Measurements from ENCODE around the gene EXD3. TPM values are rescaled to one million over a fixed set of nuclear protein-coding genes. Genes with fewer than 3 reads are reported as not detected.

EXD3 gene
- total RNA-seq, 1 donor from 2014 or later = 11.3 TPM

DNA sequence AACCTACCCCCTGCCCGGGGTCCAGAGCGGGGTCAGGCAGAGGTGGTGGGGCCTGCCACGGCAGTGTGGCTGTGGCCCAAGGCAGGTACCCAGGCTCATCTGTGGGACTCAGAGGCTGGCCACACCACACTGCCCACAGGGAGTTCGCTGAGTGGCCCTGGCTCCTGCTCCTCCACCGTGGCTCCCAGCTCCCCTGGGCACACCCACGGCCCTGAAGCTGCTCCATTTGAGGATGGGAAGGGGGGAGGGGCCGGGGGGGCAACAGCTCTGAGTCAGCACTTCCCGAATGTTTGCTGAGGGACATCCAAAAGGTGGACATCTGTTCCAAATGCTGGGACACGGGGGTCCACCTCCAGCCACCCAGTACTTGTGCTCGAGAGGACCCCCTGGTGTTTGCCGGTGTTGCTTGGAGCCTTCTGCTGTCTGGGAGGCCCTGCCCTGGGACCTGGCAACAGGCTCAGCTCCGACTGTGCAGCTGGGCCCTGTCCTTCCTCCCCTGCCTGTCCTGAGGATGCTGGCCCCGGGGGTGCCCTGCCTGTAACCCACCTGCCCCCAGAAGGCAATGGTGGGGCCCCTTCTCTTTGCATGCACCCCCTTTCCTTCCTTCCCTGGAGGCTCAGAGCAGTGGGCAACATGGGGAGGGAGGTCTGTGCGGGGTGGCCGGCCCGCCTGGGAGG lies 118.4 kb downstream of the EXD3 start:
- DNase-seq (ENCODE audit: low spot score) = peak; percentile 62
- intact Hi-C loops (cut with DNase I) = no loop called here

DNA sequence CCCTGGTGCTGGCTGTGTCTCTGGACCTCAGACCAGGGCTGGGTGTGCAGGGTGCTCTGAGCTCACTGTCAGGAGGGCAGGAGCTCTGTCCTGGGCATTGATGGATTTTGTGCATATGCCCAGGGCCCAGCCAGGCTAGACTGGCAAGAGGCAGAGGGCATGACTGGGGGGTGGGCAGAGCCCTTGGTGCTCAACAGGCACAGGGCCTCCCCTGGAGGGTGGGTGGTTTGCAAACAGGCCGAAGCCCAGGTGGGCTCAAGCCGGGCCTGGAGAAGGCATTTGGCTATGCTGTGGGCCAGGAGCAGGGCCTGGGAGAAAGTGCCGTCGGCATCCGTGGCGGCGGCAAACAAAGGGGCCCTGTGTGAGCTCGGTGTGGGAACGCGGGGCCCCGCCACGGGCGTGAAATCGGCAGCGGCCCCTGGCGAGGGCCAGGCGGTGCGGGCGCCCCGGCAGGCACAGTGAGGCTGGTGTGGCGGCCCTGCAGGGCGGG lies 119.0 kb downstream of the EXD3 start:
- intact Hi-C loops (cut with DNase I) = no loop called here
- peak; percentile 58 for DNase-seq (ENCODE audit: low spot score)

DNA sequence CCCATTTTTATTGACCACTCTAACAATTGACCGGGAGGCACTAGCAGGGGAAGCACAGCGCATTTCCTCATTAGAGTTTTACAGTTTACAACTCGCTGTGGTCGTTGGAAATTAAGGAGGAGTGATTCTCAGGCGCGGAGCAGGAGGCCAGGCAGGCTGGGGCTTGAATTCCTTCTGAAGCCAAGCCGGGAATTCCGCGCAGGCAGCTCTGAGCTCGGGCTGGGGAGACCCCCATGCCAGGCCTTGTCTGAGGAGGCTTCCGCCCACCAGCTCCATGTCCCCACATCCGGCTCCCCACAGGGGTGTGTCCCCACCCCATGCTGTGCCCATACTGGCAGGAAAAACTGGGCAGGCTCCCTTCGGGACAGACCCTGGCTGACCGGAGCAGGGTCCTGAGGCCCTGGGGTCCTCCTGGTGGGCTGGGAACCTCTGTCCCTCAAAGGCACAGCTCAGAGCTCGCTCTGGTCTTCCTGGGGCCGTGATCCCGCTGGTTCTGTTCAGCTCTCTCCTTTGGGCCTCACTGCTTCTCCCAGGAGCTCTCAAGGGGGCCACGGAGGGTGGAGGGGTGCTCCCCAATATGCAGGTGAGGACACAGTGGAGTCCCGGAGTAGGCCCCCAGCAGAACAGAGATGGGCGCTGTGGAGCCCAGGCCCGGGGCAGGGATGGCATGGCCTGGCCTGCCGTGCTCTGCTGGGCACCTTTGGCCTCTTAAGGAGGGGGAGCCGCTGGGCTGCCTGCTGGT lies 119.6 kb downstream of the EXD3 start:
- peak; percentile 72 for DNase-seq (ENCODE audit: low spot score)
- intact Hi-C loops (cut with DNase I) = no loop called here

DNA sequence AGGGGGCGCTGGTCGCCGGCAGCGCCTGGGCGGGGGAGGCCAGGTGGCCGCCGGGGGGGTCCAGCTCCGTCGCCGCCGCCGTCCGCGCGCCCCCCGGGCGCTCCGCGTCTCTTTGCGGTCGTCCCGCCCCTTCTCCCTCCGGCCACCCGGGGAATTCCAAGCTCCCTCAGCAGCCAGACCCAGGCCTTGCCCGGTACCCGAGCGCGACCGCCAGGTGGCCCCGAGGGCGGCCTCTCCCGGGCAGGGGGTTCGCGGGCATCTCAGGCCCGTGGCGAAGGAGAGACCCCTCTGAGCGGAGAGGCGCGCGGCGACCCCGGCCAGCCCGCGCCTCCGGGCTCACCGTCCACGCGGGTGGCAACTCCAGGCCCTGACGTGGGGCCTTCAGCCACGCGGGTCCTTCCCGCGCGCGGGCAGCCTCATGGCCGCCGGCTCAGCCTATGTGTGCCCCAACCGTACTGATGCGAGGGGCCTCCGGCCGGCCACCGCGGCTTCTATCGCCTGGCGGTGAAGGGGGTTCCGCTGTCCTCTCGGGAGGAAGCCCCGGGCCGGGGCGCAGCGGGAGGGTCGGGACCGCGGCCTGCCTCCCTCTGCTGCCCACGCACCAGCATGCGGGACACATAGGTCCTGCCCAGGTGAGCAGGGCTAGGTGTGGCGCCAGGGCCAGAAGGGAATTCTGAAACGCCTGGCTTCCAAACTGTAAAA lies 120.4 kb downstream of the EXD3 start:
- no peak for DNase-seq (ENCODE audit: low spot score)
- intact Hi-C loops (cut with DNase I) = no loop called here

DNA sequence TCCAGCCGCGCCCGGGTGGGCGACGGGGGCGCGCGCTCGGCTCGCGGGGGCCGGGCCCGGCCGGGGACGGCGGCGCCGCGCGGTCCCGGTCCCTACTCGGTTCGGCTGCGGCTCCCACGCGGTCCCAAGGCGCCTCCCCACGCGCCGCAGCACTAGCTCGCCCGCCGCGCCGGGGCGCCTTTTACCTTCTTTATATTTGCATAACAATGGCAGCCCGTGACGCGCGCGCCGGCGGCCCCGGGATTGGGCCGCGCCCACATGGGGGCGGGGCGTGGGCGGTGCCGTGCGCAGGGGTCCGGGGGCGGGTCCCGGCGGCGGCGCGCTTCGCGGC lies 120.9 kb downstream of the EXD3 start, which contains the start of gene NRARP:
Gene NRARP (minus strand): TSS at position 154 of the 331 bp plus-strand sequence. CDS start 343 bp downstream, outside the sequence.
- intact Hi-C loops (cut with DNase I) = no loop called here
- DNase-seq (ENCODE audit: low spot score) = peak; percentile 93

DNA sequence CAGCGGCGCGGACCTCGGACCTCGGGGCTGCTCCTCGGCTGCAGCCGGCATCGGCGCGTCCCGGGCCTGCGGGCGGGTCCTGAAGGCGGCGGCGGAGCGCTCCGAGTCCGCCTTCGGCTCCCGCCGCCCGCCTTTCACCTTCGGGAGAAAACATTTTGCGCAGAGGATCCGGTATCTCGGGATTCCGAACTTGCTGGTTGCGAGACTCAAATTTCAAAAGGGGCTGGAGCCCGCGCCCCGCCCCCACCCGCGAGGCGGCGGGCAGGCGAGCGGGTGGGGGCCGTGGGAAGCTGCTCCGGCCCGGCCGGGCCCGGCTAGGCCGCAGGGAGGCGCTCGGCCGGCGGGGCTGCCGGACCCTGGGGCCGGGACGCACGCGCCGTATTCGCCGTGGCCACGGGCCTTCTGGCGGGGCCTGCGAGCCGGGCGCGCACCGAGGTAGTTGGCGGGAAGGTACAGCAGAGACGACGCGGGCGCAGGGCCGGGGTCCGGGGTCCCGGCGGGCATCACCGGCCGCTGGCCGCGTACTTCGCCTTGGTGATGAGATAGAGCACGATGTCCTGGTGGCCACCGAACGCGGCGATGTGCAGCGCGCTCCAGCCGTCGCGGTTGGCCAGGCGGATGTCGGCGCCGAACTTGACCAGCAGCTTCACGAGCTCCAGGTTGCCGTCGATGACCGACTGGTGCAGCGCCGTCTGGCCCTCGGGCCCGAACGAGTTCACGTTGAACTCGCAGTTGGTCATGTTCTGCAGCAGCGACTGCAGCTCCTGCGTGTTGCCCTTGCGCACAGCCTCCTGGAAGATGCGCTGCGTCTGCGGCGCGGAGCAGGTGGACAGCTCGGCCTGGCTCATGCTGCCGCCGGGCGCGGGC lies 121.6 kb downstream of the EXD3 start:
- no peak for DNase-seq (ENCODE audit: low spot score)
- intact Hi-C loops (cut with DNase I) = no loop called here

DNA sequence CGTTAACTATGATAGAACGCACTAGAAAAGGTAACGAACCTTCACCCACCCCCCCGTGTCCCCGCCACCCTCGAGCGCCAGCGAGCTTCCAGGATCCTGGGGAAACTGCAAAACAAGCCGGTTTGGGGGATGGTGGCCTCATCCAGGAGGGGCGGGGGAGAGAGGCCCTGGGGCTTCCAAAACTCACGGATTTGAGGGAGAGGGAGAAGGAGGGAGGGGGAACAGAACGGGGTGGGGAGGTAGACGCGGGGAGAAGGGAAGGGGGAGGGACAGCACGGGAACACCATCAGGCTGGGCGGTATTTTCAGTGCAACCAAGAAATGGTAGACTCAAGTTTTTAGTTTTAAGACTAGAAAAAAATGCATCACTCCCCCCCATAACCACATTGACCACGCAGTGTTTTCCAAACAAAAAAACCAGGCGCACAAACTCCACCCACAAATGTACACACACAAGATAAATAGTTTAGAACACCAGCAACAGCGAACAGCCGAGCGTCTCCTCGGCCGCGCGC lies 122.3 kb downstream of the EXD3 start:
- DNase-seq (ENCODE audit: low spot score) = no peak
- intact Hi-C loops (cut with DNase I) = no loop called here

DNA sequence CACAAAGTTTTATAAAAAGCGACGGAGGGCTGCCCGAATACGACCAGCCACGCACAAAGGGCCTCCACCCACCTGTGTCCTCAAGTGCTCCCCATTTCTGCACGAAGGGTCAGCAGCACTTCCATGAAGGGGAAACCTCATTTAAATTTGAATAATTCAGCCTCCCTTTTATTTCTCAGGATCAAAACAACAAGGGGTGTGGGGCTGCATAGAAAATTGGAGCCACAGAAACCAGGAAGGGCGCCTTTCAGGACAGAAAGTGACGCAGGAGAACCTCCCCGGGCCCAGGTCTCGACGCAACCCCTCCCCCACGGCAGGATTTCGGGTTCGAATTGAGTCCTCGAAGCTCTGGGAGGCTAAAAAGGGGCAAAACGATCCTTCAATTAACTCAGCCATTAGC lies 123.0 kb downstream of the EXD3 start:
- intact Hi-C loops (cut with DNase I) = no loop called here
- no peak for DNase-seq (ENCODE audit: low spot score)

DNA sequence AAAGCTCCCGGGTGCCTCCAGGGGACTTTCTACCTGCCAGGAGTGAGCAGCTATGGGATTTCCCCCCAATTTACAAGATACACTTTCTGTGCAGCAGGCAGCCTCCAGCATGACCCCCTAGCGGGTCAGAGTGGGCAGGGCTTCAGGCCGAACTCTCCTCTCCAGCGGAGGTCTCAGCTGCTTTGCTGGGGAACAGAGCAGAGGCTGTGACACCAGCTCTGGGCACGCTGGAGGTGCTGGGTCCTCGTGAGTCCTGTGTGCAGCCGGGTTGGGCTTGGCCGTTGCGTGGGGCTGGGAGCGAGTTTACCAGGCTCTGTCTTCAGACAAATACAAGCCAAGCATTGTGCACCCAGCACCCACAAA lies 123.8 kb downstream of the EXD3 start:
- intact Hi-C loops (cut with DNase I) = no loop called here
- no peak for DNase-seq (ENCODE audit: low spot score)

DNA sequence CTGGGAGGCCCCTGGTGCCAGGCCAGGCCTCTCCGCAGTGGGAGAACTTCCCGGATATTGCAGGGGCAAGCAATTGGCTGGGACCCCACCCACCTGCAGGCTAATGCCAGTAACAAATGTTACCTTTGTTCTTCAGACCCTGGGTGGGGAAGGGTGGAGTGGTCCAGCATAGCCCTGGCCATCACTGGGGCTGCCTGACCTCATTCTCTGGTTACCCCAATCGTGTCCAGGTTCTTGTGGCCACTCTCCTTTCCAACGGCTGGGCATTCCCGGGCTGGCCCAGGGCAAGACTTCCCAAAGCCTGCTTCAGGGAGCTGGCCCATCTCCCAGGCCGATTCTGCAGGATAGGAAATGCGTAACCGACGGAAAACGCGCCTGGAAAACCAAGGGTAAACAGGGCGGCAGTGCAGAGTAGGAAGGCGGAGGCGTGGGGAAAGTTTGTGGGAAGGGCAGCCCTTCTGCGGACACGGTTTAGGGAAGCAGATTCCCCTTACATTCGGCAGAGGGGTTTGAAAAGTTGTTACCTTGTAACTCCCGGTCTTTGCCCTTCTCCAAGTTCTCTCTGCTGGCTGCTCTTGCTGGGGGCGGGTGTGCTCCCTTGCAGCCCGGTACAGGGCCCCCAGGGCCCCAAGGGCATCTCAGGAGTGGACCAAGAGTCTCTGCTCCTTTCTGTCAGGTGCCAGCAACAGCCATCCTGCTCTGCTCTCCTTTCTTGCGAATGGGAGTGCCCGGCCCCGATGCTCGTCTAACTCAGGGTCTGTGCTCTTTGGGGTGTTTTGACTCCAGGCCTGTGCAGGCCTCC lies 124.4 kb downstream of the EXD3 start:
- no peak for DNase-seq (ENCODE audit: low spot score)
- intact Hi-C loops (cut with DNase I) = no loop called here

DNA sequence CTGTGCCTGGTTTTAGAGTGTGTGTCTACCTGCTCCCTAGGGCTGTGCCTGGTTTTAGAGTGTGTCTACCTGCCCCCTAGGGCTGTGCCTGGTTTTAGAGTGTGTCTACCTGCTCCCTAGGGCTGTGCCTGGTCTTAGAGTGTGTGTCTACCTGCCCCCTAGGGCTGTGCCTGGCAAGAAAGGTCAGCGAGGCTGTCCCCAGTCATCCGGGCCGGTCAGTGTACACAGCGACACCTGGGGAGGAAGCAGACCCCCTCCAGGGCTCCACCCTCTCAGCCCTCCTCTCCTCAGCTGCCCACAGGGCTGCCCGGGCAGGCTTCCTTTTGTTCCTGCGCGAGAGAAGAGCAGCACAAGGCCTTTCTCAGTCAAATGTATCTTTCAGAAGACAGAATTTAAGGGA lies 125.0 kb downstream of the EXD3 start:
- intact Hi-C loops (cut with DNase I) = no loop called here

DNA sequence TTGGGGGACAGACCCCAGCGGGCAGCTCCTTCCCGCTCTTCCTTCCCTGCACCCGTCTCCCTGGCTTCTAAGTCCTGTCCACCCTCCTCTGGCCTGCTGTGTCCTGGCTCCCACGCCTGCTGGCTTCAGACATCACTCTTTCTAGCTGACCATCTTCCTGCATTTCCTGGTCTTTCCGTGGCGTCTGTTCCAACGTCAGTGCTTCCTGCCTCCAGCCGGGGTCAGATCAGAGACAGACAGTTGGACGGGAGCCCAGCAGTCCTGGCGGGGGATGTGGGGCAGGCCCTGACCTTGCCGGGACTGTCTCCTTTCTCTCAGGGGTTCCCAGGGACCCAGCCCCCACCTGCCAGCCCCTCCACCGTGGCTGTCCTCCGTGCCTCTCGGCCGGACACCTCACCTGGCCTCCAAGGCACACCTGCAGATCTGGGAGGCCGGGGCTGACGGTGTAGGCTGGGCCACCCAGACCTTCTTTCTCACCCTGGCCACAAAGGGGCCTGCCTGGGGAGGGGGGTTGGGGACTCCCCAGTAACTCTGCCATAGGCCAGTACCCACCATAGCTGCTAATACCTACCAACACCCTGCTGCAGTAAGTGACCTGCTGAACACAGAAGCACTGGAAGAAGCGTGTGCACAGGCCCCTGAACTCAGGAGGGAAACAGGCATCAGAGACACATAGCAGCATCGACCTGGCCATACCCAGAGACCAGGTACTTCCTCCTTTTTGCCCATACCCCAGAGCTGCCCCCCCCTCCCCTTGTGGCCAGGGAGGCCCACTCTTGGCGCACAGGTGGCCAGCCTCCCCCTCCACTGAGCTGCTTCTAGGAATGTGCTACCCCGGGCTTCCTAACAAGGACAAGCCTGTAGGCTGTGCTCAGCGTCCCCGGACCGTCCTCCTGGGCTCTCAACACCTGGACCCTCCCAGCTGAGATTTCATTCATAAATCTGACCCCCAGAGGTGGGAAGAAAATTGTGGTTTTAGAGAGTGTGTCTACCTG lies 126.0 kb downstream of the EXD3 start:
- intact Hi-C loops (cut with DNase I) = no loop called here
- DNase-seq (ENCODE audit: low spot score) = peak; percentile 88

More for the DNA sequence above, 125.0 kb downstream of the EXD3 start:
- no peak for DNase-seq (ENCODE audit: low spot score)

DNA sequence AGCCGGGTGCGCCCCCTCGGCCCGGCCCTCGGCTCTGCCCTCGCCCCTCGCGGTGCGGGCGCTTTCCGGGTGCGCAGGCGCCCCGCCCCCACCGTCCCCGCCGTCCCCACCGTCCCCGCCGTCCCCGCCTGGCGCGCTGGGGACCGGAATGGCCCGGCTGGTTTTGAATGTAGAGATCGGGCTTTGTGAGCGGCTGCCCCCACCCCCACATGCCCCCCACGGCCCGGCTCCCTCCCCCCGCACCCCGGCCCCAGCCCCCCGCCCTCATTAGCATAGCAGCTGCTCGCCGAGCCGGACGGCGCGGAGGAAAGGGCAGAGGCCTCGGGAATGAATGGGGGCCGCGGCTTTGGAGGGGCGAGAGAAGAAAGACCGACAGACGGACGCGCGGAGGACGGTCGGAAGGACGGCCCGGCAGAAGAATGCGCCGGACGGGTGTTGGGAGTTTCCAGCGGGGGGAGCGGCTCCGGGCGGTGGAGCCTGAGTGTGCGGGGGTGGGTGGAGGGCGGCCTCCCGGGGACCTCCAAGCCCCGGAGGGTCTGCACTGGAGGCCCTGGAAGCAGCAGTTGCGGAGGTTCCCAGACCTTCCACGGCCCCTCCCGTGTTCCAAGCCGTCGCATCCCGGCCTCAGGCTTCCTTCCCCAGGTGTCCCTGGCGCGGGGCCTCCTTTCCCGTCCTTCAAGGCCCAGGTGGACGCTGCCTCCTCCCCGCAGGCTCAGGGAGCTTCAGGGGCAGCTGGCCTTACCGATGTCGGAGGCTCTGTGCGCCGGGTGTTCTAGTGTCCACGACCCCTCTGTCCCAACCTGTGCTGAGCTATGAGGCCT lies 126.9 kb downstream of the EXD3 start:
- DNase-seq (ENCODE audit: low spot score) = no peak
- intact Hi-C loops (cut with DNase I) = loop anchor here (2.0 kb wide), 1 partner anchor 111 kb away; no protein-coding TSS in a partner anchor

DNA sequence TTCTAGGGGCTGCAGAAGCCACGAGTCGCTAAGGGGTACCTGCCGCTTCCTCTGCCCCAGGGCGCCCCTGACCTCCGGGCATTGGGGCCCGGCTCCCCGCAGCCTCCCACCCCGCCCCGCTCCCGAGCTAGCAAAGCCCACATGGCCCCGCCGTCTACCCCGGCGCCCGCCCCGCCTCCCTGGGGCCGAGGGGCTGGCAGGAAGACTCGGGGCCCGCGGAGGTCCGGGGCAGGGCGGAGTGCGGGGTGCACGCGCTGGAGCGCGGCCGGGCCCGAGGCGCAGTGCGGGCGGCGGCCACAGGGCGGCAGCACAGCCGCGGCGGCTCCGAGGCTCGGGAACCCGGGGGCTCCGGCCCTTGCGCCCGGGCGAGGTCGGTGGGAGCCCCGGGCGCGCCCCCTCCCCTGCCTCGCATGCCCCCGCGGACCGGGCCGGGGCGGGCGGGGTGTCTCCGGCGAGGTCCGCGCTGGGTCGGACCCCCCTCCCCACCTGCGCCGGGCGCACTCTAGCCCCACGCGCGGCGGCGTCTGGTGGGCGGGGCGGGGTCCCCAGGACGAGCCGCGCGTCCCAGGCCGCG lies 127.6 kb downstream of the EXD3 start:
- DNase-seq (ENCODE audit: low spot score) = no peak
- intact Hi-C loops (cut with DNase I) = loop anchor here (2.0 kb wide), 1 partner anchor 111 kb away; no protein-coding TSS in a partner anchor

DNA sequence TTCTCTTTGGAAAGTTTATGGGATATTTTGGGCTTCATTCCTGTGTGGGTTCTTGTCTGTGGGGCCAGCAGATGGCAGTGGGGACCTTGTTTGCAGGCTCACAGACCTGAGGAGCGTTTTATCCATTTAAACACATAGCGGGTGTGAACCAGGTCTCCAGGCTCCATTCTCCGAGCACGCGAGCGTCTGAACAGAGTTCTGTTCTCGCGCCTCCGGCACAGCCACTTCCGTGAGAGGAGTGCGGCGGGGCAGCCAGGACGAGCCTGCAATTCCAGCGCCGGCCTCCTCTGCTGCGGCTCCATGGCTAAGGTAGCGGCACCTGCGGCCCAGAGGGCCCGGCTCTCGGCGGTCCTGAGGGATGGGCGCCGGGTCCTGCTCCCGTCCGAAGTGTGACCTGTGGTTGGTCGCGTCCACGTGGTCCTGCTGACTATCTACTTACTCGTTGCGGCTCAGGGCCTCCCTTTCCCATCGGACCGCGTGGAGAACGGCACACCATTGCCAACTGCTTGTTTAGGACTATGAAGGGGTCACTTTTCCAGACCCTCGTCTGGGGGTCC lies 128.2 kb downstream of the EXD3 start:
- intact Hi-C loops (cut with DNase I) = loop anchor here (2.0 kb wide), 1 partner anchor 112 kb away; no protein-coding TSS in a partner anchor
- no peak for DNase-seq (ENCODE audit: low spot score)
